ENCODE results near the gene NDUFC2. TPM values are rescaled to one million over a fixed set of nuclear protein-coding genes. Genes with fewer than 3 reads are reported as not detected.

Gene NDUFC2
- total and polyA plus RNA-seq, 2 of the 13 experiments (the other 11 are each of a cell fraction or from before 2014, with no cell fraction given): 256 to 363 TPM

DNA sequence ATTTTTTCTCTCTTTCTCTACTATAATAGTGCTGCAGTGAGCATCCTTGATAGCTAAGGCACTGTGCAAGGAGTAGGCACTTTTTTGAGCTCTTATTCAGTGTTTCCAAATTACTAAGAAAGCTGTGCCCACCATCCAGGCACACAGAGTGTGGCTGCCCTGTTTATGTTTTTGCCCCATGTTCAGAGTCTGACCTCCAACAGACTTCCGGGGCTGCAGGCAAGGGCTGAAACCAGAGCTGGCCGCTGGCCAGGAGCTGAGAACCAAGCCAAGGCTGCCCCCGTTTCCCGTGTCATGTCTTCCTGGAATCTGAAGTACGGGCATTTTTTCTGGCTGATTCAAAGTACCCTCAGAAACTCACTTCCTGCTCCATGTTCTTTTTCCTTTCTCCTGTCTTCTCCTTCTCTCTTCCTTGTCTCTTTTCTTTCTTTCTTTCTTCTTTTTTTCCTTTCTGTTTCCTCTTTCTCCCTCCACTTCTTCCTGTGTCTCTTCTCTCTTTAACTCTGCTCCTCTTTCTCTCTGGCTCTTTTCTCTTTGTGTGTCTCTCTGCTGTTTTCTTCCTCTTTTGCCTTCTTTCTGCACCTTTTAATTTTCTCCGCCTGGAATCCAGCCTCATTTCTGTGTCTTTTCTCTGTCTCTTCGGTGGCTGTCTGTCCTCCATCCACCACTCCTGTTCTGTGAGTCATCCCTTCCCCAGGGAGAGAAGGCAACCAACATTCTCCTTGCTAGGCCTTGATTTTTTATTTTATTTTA, 39.6 kb downstream of the NDUFC2 start (continued):
- TF ChIP-seq, protein P1, sequence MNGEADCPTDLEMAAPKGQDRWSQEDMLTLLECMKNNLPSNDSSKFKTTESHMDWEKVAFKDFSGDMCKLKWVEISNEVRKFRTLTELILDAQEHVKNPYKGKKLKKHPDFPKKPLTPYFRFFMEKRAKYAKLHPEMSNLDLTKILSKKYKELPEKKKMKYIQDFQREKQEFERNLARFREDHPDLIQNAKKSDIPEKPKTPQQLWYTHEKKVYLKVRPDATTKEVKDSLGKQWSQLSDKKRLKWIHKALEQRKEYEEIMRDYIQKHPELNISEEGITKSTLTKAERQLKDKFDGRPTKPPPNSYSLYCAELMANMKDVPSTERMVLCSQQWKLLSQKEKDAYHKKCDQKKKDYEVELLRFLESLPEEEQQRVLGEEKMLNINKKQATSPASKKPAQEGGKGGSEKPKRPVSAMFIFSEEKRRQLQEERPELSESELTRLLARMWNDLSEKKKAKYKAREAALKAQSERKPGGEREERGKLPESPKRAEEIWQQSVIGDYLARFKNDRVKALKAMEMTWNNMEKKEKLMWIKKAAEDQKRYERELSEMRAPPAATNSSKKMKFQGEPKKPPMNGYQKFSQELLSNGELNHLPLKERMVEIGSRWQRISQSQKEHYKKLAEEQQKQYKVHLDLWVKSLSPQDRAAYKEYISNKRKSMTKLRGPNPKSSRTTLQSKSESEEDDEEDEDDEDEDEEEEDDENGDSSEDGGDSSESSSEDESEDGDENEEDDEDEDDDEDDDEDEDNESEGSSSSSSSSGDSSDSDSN (CRISPR knock-in tag; IDR thresholded peaks at IDR 0.05): peak; percentile 41; the same call in 1 of the 2 replicates
- no peak for TF ChIP-seq ARHGAP35 (CRISPR knock-in tag; IDR thresholded peaks at IDR 0.05; ENCODE audit: borderline replicate concordance)
- TF ChIP-seq, protein P2, sequence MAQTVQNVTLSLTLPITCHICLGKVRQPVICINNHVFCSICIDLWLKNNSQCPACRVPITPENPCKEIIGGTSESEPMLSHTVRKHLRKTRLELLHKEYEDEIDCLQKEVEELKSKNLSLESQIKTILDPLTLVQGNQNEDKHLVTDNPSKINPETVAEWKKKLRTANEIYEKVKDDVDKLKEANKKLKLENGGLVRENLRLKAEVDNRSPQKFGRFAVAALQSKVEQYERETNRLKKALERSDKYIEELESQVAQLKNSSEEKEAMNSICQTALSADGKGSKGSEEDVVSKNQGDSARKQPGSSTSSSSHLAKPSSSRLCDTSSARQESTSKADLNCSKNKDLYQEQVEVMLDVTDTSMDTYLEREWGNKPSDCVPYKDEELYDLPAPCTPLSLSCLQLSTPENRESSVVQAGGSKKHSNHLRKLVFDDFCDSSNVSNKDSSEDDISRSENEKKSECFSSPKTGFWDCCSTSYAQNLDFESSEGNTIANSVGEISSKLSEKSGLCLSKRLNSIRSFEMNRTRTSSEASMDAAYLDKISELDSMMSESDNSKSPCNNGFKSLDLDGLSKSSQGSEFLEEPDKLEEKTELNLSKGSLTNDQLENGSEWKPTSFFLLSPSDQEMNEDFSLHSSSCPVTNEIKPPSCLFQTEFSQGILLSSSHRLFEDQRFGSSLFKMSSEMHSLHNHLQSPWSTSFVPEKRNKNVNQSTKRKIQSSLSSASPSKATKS (CRISPR knock-in tag; IDR thresholded peaks at IDR 0.05): 0 out of 2 replicates have a peak, but pooled peaks have one; percentile 34
- TF ChIP-seq ZNF354B (CRISPR knock-in tag; IDR thresholded peaks at IDR 0.05): no peak
- TF ChIP-seq, protein P3, sequence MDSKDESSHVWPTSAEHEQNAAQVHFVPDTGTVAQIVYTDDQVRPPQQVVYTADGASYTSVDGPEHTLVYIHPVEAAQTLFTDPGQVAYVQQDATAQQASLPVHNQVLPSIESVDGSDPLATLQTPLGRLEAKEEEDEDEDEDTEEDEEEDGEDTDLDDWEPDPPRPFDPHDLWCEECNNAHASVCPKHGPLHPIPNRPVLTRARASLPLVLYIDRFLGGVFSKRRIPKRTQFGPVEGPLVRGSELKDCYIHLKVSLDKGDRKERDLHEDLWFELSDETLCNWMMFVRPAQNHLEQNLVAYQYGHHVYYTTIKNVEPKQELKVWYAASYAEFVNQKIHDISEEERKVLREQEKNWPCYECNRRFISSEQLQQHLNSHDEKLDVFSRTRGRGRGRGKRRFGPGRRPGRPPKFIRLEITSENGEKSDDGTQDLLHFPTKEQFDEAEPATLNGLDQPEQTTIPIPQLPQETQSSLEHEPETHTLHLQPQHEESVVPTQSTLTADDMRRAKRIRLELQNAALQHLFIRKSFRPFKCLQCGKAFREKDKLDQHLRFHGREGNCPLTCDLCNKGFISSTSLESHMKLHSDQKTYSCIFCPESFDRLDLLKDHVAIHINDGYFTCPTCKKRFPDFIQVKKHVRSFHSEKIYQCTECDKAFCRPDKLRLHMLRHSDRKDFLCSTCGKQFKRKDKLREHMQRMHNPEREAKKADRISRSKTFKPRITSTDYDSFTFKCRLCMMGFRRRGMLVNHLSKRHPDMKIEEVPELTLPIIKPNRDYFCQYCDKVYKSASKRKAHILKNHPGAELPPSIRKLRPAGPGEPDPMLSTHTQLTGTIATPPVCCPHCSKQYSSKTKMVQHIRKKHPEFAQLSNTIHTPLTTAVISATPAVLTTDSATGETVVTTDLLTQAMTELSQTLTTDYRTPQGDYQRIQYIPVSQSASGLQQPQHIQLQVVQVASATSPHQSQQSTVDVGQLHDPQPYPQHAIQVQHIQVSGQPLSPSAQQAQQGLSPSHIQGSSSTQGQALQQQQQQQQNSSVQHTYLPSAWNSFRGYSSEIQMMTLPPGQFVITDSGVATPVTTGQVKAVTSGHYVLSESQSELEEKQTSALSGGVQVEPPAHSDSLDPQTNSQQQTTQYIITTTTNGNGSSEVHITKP (CRISPR knock-in tag; IDR thresholded peaks at IDR 0.05; ENCODE audit: low read depth): 0 out of 2 replicates have a peak, but pooled peaks have one; percentile 20
- TF ChIP-seq ZBTB20 (CRISPR knock-in tag; IDR thresholded peaks at IDR 0.05; ENCODE audit: borderline replicate concordance, low read depth): peak; percentile 47; the same call in 1 of the 2 replicates
- TF ChIP-seq, protein P4, sequence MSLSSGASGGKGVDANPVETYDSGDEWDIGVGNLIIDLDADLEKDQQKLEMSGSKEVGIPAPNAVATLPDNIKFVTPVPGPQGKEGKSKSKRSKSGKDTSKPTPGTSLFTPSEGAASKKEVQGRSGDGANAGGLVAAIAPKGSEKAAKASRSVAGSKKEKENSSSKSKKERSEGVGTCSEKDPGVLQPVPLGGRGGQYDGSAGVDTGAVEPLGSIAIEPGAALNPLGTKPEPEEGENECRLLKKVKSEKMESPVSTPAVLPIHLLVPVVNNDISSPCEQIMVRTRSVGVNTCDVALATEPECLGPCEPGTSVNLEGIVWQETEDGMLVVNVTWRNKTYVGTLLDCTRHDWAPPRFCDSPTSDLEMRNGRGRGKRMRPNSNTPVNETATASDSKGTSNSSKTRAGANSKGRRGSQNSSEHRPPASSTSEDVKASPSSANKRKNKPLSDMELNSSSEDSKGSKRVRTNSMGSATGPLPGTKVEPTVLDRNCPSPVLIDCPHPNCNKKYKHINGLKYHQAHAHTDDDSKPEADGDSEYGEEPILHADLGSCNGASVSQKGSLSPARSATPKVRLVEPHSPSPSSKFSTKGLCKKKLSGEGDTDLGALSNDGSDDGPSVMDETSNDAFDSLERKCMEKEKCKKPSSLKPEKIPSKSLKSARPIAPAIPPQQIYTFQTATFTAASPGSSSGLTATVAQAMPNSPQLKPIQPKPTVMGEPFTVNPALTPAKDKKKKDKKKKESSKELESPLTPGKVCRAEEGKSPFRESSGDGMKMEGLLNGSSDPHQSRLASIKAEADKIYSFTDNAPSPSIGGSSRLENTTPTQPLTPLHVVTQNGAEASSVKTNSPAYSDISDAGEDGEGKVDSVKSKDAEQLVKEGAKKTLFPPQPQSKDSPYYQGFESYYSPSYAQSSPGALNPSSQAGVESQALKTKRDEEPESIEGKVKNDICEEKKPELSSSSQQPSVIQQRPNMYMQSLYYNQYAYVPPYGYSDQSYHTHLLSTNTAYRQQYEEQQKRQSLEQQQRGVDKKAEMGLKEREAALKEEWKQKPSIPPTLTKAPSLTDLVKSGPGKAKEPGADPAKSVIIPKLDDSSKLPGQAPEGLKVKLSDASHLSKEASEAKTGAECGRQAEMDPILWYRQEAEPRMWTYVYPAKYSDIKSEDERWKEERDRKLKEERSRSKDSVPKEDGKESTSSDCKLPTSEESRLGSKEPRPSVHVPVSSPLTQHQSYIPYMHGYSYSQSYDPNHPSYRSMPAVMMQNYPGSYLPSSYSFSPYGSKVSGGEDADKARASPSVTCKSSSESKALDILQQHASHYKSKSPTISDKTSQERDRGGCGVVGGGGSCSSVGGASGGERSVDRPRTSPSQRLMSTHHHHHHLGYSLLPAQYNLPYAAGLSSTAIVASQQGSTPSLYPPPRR (CRISPR knock-in tag; IDR thresholded peaks at IDR 0.05; ENCODE audit: borderline replicate concordance): no peak
- TF ChIP-seq ZNF7 (CRISPR knock-in tag; IDR thresholded peaks at IDR 0.05): no peak
- 0 out of 2 replicates have a peak, but pooled peaks have one; percentile 65 for TF ChIP-seq ZNF614 (CRISPR knock-in tag; IDR thresholded peaks at IDR 0.05; ENCODE audit: borderline replicate concordance)
- TF ChIP-seq ETV5 (CRISPR knock-in tag; IDR thresholded peaks at IDR 0.05; ENCODE audit: borderline replicate concordance): peak; percentile 94
- peak; percentile 34; the same call in 1 of the 2 replicates for TF ChIP-seq YEATS4 (CRISPR knock-in tag; IDR thresholded peaks at IDR 0.05; ENCODE audit: borderline replicate concordance)
- TF ChIP-seq ZNF432 (CRISPR knock-in tag; IDR thresholded peaks at IDR 0.05; ENCODE audit: borderline replicate concordance): no peak
- 0 out of 2 replicates have a peak, but pooled peaks have one; percentile 42 for TF ChIP-seq RXRA (CRISPR knock-in tag; IDR thresholded peaks at IDR 0.05)
- TF ChIP-seq ZNF121 (CRISPR knock-in tag; IDR thresholded peaks at IDR 0.05): peak; percentile 30; the same call in 1 of the 2 replicates
